ENCODE data around the gene ZNF174.

Gene ZNF174

DNA sequence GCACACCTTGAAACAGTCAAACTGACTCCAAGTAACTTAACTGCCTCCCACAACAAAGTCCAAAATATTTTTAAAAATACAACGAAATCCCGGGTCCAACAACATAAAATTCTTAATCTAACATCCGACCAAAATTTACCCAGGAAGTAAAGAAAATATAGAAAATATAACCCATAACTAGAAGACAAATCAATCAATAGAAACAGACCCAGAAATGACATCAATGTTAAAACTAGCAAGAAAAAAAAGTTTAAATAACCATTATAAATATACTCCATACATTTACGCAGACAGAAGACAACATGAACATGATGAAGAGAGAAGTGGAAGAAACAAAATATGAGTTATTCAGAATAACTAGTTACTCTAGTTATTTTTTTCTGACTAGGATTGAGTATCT, 38.6 kb downstream of the ZNF174 start:
- DNase-seq (ENCODE audit: low spot score): no peak
- Histone ChIP-seq H3K27ac (no peak overlapping the region), H3K4me3 (no peak overlapping the region)
- TF ChIP-seq, protein P1, sequence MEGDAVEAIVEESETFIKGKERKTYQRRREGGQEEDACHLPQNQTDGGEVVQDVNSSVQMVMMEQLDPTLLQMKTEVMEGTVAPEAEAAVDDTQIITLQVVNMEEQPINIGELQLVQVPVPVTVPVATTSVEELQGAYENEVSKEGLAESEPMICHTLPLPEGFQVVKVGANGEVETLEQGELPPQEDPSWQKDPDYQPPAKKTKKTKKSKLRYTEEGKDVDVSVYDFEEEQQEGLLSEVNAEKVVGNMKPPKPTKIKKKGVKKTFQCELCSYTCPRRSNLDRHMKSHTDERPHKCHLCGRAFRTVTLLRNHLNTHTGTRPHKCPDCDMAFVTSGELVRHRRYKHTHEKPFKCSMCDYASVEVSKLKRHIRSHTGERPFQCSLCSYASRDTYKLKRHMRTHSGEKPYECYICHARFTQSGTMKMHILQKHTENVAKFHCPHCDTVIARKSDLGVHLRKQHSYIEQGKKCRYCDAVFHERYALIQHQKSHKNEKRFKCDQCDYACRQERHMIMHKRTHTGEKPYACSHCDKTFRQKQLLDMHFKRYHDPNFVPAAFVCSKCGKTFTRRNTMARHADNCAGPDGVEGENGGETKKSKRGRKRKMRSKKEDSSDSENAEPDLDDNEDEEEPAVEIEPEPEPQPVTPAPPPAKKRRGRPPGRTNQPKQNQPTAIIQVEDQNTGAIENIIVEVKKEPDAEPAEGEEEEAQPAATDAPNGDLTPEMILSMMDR (IDR thresholded peaks at IDR 0.05): no peak

DNA sequence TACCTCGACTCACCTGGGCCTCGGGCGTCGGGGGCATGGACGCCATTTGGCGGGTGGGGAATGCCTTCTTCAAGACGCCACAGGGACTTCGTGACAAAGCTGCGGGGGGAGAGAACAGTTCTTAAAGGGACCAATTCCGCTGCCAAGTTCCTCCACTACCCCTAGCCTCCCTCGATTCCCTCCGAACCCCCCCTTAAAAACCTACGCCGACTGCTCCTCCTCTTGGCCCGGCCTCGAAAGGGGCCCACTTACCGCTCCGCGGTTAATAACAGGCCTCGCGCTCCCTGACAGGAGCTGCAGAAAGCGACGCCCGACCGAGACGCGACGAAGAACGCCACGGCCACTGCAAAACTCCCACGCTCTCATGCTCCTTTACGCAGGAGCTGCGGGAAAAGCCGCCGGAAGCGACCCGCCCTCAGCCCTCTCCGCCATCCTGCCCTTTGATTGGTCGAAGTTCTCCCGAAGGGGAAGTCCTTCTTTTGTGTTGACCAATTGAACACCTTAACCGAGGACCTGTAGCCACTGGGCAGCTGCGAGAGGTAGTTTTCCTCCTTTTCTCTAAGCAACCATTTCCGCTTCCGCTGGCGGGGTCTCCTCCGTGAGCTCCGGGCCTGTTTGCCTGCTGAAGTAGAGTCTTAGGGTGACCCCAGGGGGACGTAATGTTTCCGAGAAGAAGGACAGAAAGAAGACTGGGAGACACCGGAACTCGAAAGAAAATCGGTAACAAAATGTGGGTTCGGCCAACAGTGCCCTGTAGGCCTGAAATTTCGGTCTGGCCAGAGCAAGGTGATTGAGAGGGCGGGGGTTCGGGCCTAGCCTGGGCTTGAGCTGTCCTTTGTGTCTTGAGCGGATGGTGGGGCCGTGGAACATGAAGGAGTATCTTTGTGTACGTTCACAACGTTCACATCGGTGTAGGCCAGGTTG, 42.4 kb downstream of the ZNF174 start, which contains the start of the genes NAA60 and ZNF597:
Gene NAA60 (plus strand): TSS at position 573 of the 924 bp plus-strand sequence. CDS start 32,548 bp downstream, outside the sequence.
Gene ZNF597 (minus strand): TSS at position 397 of the 924 bp plus-strand sequence. CDS start 351 bp downstream, at position 46.
- DNase-seq (ENCODE audit: low spot score): peak; percentile 88
- Histone ChIP-seq H3K4me3 (peak within 1 kb of the TSS; percentile 72), H3K27ac (peak within 1 kb of the TSS; percentile 33 to 82)
- TF ChIP-seq, protein P1 (IDR thresholded peaks at IDR 0.05): no peak

DNA sequence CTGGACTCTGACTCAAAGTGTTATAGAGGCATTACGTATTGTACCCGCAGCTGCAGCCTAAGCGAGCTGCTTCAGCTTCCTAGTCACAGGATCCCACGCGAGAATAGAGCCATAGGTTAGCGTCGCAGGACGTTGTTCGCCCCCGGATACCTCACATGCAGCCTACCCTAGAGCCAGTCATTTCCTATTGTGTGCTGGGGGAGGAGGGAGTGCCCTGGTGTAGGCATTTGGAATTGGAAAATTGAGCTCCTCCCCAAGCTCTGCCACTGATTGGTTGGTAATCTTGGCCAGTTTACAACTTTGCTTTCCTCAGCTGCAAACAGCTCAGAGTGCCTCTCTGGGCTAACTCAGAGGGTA, 43.0 kb downstream of the ZNF174 start:
- Histone ChIP-seq H3K4me3 (peak overlapping the region; percentile 72), H3K27ac (peak overlapping the region; percentile 33 to 82)
- no peak for DNase-seq (ENCODE audit: low spot score)
- TF ChIP-seq, protein P1 (IDR thresholded peaks at IDR 0.05): no peak

DNA sequence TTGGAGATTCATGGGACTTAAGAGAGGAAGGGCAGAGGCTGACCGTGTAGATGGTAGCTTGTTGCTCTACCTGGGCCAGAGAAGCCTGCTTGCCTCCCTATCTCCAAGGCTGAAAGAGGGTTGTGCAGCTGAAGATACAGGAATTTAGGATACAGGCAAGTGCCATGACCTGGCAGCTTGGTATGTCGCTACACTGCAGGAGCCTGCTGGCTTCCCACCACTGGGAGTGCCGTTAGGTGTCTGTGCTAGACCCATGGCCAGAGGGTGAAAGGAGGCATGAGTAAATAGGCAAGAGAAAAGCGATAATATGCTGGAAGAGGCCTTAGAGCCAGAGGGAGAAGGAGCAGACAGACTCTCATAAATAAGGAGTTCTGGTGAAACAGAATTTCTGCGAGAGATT, 53.1 kb downstream of the ZNF174 start:
- Histone ChIP-seq H3K27ac (no peak overlapping the region), H3K4me3 (no peak overlapping the region)
- TF ChIP-seq, protein P1 (IDR thresholded peaks at IDR 0.05): no peak
- no peak for DNase-seq (ENCODE audit: low spot score)

DNA sequence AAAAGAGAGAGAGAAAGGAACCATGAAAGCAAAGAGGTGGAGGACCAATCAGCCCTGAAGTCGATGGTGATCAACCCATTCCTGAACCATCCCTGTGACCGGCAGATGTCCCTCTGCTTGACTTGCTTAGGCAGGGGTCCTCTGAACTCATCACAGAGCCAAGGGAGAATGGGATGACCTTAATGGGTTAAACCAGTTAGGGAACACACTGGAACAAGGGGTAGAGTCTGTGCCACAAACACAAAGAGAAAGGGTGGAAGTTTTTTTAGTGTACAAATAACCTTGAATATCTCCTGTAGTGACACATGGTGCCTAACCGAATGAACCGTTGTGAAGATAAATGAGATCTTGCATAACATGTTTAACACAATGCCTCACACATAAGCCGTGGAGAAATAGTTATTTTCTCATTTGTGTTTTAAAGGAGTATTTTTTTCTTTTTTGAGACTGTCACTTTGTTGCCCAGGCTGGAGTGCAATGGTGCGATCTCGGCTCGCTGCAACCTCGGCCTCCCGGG, 53.7 kb downstream of the ZNF174 start:
- H3K27ac ChIP-seq: no peak overlapping the region
- TF ChIP-seq, protein P1 (IDR thresholded peaks at IDR 0.05): no peak
- no peak overlapping the region for H3K4me3 ChIP-seq
- DNase-seq (ENCODE audit: low spot score): peak; percentile 28

- peak; percentile 89 for DNase-seq (ENCODE audit: low spot score)
- Histone ChIP-seq H3K27ac (peak overlapping the region; percentile 85 to 94), H3K4me3 (peak overlapping the region; percentile 87)
- TF ChIP-seq, protein P1 (IDR thresholded peaks at IDR 0.05): peak; percentile 28
Observed at GRCh38 chr16:3457434-3458252, 56.6 kb downstream of the ZNF174 start.
